Skeletal muscle satellite cell (primary cell): ENCODE data around the gene RPS6KA3. TPM values are rescaled to one million over a fixed set of nuclear protein-coding genes. Genes with fewer than 3 reads are reported as not detected.

Experiments
- H3K27me3 ChIP-seq: 2 replicates; pipeline ENCODE4 v1.7.0; 2013; ENCODE audit warnings: low read length; ENCODE audit not compliant: control insufficient read depth, insufficient read depth
- H3K36me3 ChIP-seq: 2 replicates; pipeline ENCODE4 v1.7.0; 2013; ENCODE audit warnings: mild to moderate bottlenecking, control low read depth, low read length; ENCODE audit not compliant: insufficient read depth
- H3K4me1 ChIP-seq: 2 replicates; pipeline ENCODE4 v1.7.0; 2013; ENCODE audit warnings: low read length; ENCODE audit not compliant: control insufficient read depth, insufficient read depth
- H3K4me2 ChIP-seq: 2 replicates; pipeline ENCODE4 v1.7.0; 2013; ENCODE audit warnings: mild to moderate bottlenecking, low read length
- H3K4me3 ChIP-seq: 2 replicates; pipeline ENCODE4 v1.7.0; 2013; ENCODE audit warnings: low read length
- H3K9ac ChIP-seq: 2 replicates; pipeline ENCODE4 v1.7.0; 2013; ENCODE audit warnings: mild to moderate bottlenecking, low read depth, low read length, moderate library complexity
- H3K9me3 ChIP-seq: replicated peaks from 2 replicates; pipeline ENCODE4 v1.7.0; 2013; ENCODE audit warnings: mild to moderate bottlenecking, control low read depth, low read length
- small RNA-seq: library from RNA; depleted of rRNA; stranded (forward); fragments of <200 nt; gene quantifications from one replicate; pipeline ENCODE3, GENCODE V24; 2012

Gene RPS6KA3

GRCh38 chrX:20116087-20116576, 150.6 kb downstream of the RPS6KA3 start:
- H3K27me3 ChIP-seq: peaks cover 27% of the 10 kb centered on the region
- no peaks in the 10 kb centered on the region for H3K9me3 ChIP-seq
- no peak overlapping the region for H3K9ac ChIP-seq
- H3K4me2 ChIP-seq: peak overlapping the region; percentile 76
- no peaks in the 10 kb centered on the region for H3K4me1 ChIP-seq
- H3K4me3 ChIP-seq: peak overlapping the region; percentile 51
- H3K36me3 ChIP-seq: no peaks in the 10 kb centered on the region

DNA sequence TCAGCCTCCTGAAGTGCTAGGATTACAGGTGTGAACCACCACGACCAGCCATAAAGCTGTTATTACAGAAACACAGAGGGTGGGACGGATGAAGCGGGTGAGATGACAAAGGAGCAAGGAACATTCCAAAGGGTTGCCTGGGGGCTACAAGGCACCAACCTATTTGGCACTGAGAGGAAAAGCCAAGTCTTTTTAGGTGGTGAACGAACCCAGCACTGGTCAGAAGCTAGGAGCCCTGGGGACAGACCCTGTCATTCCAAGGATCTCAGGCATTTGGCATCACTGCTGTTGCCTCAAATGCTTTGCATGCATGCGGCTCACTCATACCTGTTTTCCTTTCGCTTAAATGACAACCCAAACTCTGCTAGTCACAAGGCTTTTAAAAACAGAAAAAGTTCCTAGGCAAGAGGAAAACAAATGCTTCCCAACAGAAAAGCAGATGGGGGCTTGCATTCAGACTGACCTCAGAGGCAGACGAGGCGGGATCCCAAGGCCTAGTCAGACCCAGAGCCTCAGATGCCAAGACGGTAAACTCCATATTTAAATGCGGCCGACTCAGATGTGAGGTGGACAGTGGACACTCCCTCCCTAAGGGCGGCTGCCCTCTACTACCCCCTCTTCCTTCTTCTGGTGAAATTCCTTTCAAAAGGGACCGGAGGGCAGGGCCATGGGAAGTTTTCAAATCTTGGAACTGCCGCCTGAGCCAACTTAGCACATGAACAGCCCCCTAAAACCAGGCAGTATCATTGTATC, 154.5 kb downstream of the RPS6KA3 start:
- H3K4me1 ChIP-seq: no peaks in the 10 kb centered on the region
- H3K4me2 ChIP-seq: no peak overlapping the region
- peaks cover 27% of the 10 kb centered on the region for H3K27me3 ChIP-seq
- no peak overlapping the region for H3K9ac ChIP-seq
- no peak overlapping the region for H3K4me3 ChIP-seq
- H3K36me3 ChIP-seq: no peaks in the 10 kb centered on the region
- no peaks in the 10 kb centered on the region for H3K9me3 ChIP-seq

DNA sequence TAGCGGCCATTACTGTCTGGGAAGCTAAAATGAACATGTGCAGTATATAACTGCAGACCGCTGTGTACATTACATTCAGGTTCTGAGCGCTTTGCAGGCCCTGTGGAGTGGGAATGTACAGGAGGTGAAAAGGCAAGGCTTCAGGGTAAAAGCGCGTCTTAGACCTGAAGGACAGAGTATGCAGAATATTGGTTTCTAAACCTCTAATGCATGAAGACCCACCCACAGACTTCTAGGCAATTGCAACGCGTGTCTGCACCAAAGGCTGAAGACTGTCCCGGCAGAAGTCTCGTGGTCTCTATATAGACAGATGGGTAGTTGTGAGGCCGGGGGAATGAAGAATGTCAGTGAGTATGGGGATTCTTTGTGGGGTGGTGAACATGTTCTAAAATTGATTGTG, 155.4 kb downstream of the RPS6KA3 start:
- Histone ChIP-seq H3K9me3 (no peaks in the 10 kb centered on the region), H3K27me3 (peaks cover 18% of the 10 kb centered on the region), H3K4me1 (no peaks in the 10 kb centered on the region), H3K36me3 (no peaks in the 10 kb centered on the region), H3K4me2 (no peak overlapping the region), H3K4me3 (no peak overlapping the region), H3K9ac (no peak overlapping the region)

- Histone ChIP-seq H3K9me3 (no peaks in the 10 kb centered on the region), H3K4me2 (no peak overlapping the region), H3K36me3 (no peaks in the 10 kb centered on the region), H3K4me1 (no peaks in the 10 kb centered on the region), H3K27me3 (peaks cover 22% of the 10 kb centered on the region), H3K9ac (no peak overlapping the region), H3K4me3 (no peak overlapping the region)
Observed at GRCh38 chrX:20101934-20102581, 164.7 kb downstream of the RPS6KA3 start.

Small RNA genes within 50 kb of the gene (small RNA-seq; reads per million reads assigned to genes)
- gene RF00493 (38.1 reads per million, percentile 95 among the genes with 10 or more reads in this experiment), gene RF00494 (not detected)
